Measurements from ENCODE around the gene MXRA7.
"Not testable (repeated sequence)": the region's sequence is repeated elsewhere in the genome, so short reads cannot be mapped to it uniquely, and the experiment has no call there.

Gene MXRA7

GRCh38 chr17:76714822-76715495, 4.2 kb upstream of the MXRA7 start:
- TF ChIP-seq CTCF (IDR thresholded peaks at IDR 0.05; ENCODE audit: borderline replicate concordance, extremely low read depth, low read length, poor library complexity, severe bottlenecking) (peak; percentile 88), EZH2 (IDR thresholded peaks at IDR 0.05; ENCODE audit: borderline replicate concordance, low read depth, low read length, severe bottlenecking) (no peak)
- DNase-seq: peak; percentile 75
- Histone ChIP-seq H3K36me3 (ENCODE audit: insufficient read depth, low read length) (peaks cover 59% of the 10 kb centered on the region), H3K9me3 (ENCODE audit: insufficient read depth, low read length, severe bottlenecking) (no peaks in the 10 kb centered on the region), H2AFZ (ENCODE audit: low read depth, low read length) (no peak overlapping the region), H3K4me3 (ENCODE audit: low read depth in 1 of 2, low read length in 2 of 2) (no peak overlapping the region), H3K79me2 (ENCODE audit: insufficient read depth, low read length) (no peaks in the 10 kb centered on the region), H3K9ac (ENCODE audit: low read depth, low read length) (no peak overlapping the region), H3K27me3 (ENCODE audit: insufficient read depth, low read length, poor library complexity) (peaks cover 13% of the 10 kb centered on the region), H3K4me1 (ENCODE audit: insufficient read depth, low read length) (peaks cover 17% of the 10 kb centered on the region), H3K4me2 (ENCODE audit: insufficient read depth, low read length) (no peak overlapping the region), H3K27ac (ENCODE audit: low read length) (peak overlapping the region; percentile 48; the same call in 1 of the 2 replicates), H4K20me1 (ENCODE audit: insufficient read depth, low read length) (peaks cover 27% of the 10 kb centered on the region)
- peak; percentile 60 for ATAC-seq (ENCODE audit: insufficient read depth, low read depth)

GRCh38 chr17:76714336-76714735, 3.6 kb upstream of the MXRA7 start:
- ATAC-seq (ENCODE audit: insufficient read depth, low read depth) (no peak), DNase-seq (no peak)
- no peak overlapping the region for H3K27ac ChIP-seq (ENCODE audit: low read length)
- no peak overlapping the region for H3K4me2 ChIP-seq (ENCODE audit: insufficient read depth, low read length)
- H3K9me3 ChIP-seq (ENCODE audit: insufficient read depth, low read length, severe bottlenecking): no peaks in the 10 kb centered on the region
- no peak overlapping the region for H2AFZ ChIP-seq (ENCODE audit: low read depth, low read length)
- no peak overlapping the region for H3K4me3 ChIP-seq (ENCODE audit: low read depth in 1 of 2, low read length in 2 of 2)
- H3K9ac ChIP-seq (ENCODE audit: low read depth, low read length): no peak overlapping the region
- H3K79me2 ChIP-seq (ENCODE audit: insufficient read depth, low read length): no peaks in the 10 kb centered on the region
- peaks cover 30% of the 10 kb centered on the region for H4K20me1 ChIP-seq (ENCODE audit: insufficient read depth, low read length)
- H3K36me3 ChIP-seq (ENCODE audit: insufficient read depth, low read length): peaks cover 53% of the 10 kb centered on the region
- no peak for TF ChIP-seq EZH2 (IDR thresholded peaks at IDR 0.05; ENCODE audit: borderline replicate concordance, low read depth, low read length, severe bottlenecking)
- no peak for TF ChIP-seq CTCF (IDR thresholded peaks at IDR 0.05; ENCODE audit: borderline replicate concordance, extremely low read depth, low read length, poor library complexity, severe bottlenecking)
- peaks cover 18% of the 10 kb centered on the region for H3K4me1 ChIP-seq (ENCODE audit: insufficient read depth, low read length)
- peaks cover 19% of the 10 kb centered on the region for H3K27me3 ChIP-seq (ENCODE audit: insufficient read depth, low read length, poor library complexity)

- no peak for ATAC-seq (ENCODE audit: insufficient read depth, low read depth)
- peaks cover 36% of the 10 kb centered on the region for H4K20me1 ChIP-seq (ENCODE audit: insufficient read depth, low read length)
- H3K9me3 ChIP-seq (ENCODE audit: insufficient read depth, low read length, severe bottlenecking): no peaks in the 10 kb centered on the region
- no peak for TF ChIP-seq CTCF (IDR thresholded peaks at IDR 0.05; ENCODE audit: borderline replicate concordance, extremely low read depth, low read length, poor library complexity, severe bottlenecking)
- TF ChIP-seq EZH2 (IDR thresholded peaks at IDR 0.05; ENCODE audit: borderline replicate concordance, low read depth, low read length, severe bottlenecking): no peak
- no peak for DNase-seq
- no peak overlapping the region for H3K4me2 ChIP-seq (ENCODE audit: insufficient read depth, low read length)
- H3K9ac ChIP-seq (ENCODE audit: low read depth, low read length): no peak overlapping the region
- no peaks in the 10 kb centered on the region for H3K79me2 ChIP-seq (ENCODE audit: insufficient read depth, low read length)
- H2AFZ ChIP-seq (ENCODE audit: low read depth, low read length): no peak overlapping the region
- H3K36me3 ChIP-seq (ENCODE audit: insufficient read depth, low read length): peaks cover 47% of the 10 kb centered on the region
- no peak overlapping the region for H3K4me3 ChIP-seq (ENCODE audit: low read depth in 1 of 2, low read length in 2 of 2)
- peaks cover 25% of the 10 kb centered on the region for H3K27me3 ChIP-seq (ENCODE audit: insufficient read depth, low read length, poor library complexity)
- H3K4me1 ChIP-seq (ENCODE audit: insufficient read depth, low read length): peaks cover 18% of the 10 kb centered on the region
- no peak overlapping the region for H3K27ac ChIP-seq (ENCODE audit: low read length)
Observed at GRCh38 chr17:76713765-76714164, 3.0 kb upstream of the MXRA7 start.

- not testable (repeated sequence) for H3K4me3 ChIP-seq (ENCODE audit: low read depth in 1 of 2, low read length in 2 of 2); H2AFZ ChIP-seq (ENCODE audit: low read depth, low read length); H3K9me3 ChIP-seq (ENCODE audit: insufficient read depth, low read length, severe bottlenecking); H3K79me2 ChIP-seq (ENCODE audit: insufficient read depth, low read length); H3K27ac ChIP-seq (ENCODE audit: low read length); H3K4me2 ChIP-seq (ENCODE audit: insufficient read depth, low read length); ATAC-seq (ENCODE audit: insufficient read depth, low read depth); H3K9ac ChIP-seq (ENCODE audit: low read depth, low read length); DNase-seq
- H3K4me1 ChIP-seq (ENCODE audit: insufficient read depth, low read length): peaks cover 18% of the 10 kb centered on the region
- H4K20me1 ChIP-seq (ENCODE audit: insufficient read depth, low read length): peaks cover 37% of the 10 kb centered on the region
- H3K36me3 ChIP-seq (ENCODE audit: insufficient read depth, low read length): peaks cover 35% of the 10 kb centered on the region
- peaks cover 29% of the 10 kb centered on the region for H3K27me3 ChIP-seq (ENCODE audit: insufficient read depth, low read length, poor library complexity)
Observed at GRCh38 chr17:76712321-76712720, 1.6 kb upstream of the MXRA7 start.
